Liver (tissue), 9 donors: ENCODE results near the gene RFC2. TPM values are rescaled to one million over a fixed set of nuclear protein-coding genes. Genes with fewer than 3 reads are reported as not detected.
A peak's percentile ranks its signal among the peaks of the same experiment; 100 is the strongest.

Experiments used
- DNase-seq: peaks from one replicate; pipeline ENCODE4 v3.0.0-alpha.2; 2017; ENCODE audit warnings: low spot score
- H3K27ac ChIP-seq, 2 donors: one replicate each; pipeline ENCODE4 v1.7.0; 2013; ENCODE audit warnings: inconsistent platforms in 2 of 2, low read length in 2 of 2, control low read depth in 1 of 2, low read depth in 1 of 2, mild to moderate bottlenecking in 1 of 2
- H3K27me3 ChIP-seq, 4 donors: one replicate each; pipeline versions ENCODE4 v1.6.1 to v1.7.0; 2013; ENCODE audit warnings: low read length in 3 of 4, inconsistent platforms in 1 of 4, mild to moderate bottlenecking in 1 of 4, moderate library complexity in 1 of 4; ENCODE audit not compliant: control insufficient read depth in 4 of 4, insufficient read depth in 4 of 4
- H3K36me3 ChIP-seq, 4 donors: one replicate each; pipeline versions ENCODE4 v1.6.1 to v1.7.0; 2013; ENCODE audit warnings: low read length in 3 of 4, mild to moderate bottlenecking in 3 of 4, low read depth in 1 of 4, moderate library complexity in 1 of 4; ENCODE audit not compliant: control insufficient read depth in 4 of 4, insufficient read depth in 3 of 4
- H3K4me1 ChIP-seq, 4 donors: one replicate each; pipeline versions ENCODE4 v1.6.1 to v1.7.0; 2013; ENCODE audit warnings: low read length in 3 of 4, mild to moderate bottlenecking in 3 of 4, moderate library complexity in 1 of 4; ENCODE audit not compliant: control insufficient read depth in 4 of 4, insufficient read depth in 4 of 4
- H3K4me3 ChIP-seq, 3 donors: one replicate each; pipeline versions ENCODE4 v1.6.1 to v1.7.0; 2013; ENCODE audit warnings: low read length in 3 of 3, control low read depth in 1 of 3, low read depth in 1 of 3, mild to moderate bottlenecking in 1 of 3
- H3K9ac ChIP-seq, 2 donors: one replicate each; pipeline ENCODE4 v1.7.0; 2013; ENCODE audit warnings: low read length in 2 of 2, mild to moderate bottlenecking in 2 of 2, moderate library complexity in 2 of 2, control low read depth in 1 of 2, low read depth in 1 of 2
- H3K9me3 ChIP-seq, 4 donors: one replicate each; pipeline versions ENCODE4 v1.6.1 to v1.7.0; 2013; ENCODE audit warnings: low read length in 3 of 4; ENCODE audit not compliant: control insufficient read depth in 4 of 4
- EGR1 ChIP-seq, 2 donors: IDR thresholded peaks; 2 replicates each; pipeline ENCODE4 v1.6.1; 2016 to 2018; ENCODE audit warnings: antibody characterized with exemption in 2 of 2, low read depth in 2 of 2
- FOXA1 ChIP-seq: IDR thresholded peaks from 2 replicates; pipeline ENCODE4 v1.6.1; 2016; ENCODE audit warnings: antibody characterized with exemption
- GABPA ChIP-seq, 2 donors: IDR thresholded peaks in 1 of 2; conservative IDR thresholded peaks in 1 of 2; 2 replicates each; pipeline ENCODE4 v1.6.1; 2016; ENCODE audit warnings: antibody characterized with exemption in 2 of 2, mild to moderate bottlenecking in 1 of 2, moderate library complexity in 1 of 2
- HNF4A ChIP-seq, 2 donors: conservative IDR thresholded peaks; 2 replicates each; pipeline ENCODE4 v1.6.1; 2016; ENCODE audit warnings: antibody characterized with exemption in 2 of 2, mild to moderate bottlenecking in 2 of 2
- HNF4G ChIP-seq: IDR thresholded peaks from 2 replicates; pipeline ENCODE4 v1.6.1; 2016; ENCODE audit warnings: antibody characterized with exemption
- JUND ChIP-seq, 2 donors: IDR thresholded peaks; 2 replicates each; pipeline ENCODE4 v1.6.1; 2016; ENCODE audit warnings: antibody characterized with exemption in 2 of 2
- RAD21 ChIP-seq, 2 donors: IDR thresholded peaks; 2 replicates each; pipeline ENCODE4 v1.6.1; 2016; ENCODE audit warnings: antibody characterized with exemption in 2 of 2, mild to moderate bottlenecking in 2 of 2
- REST ChIP-seq: IDR thresholded peaks from 2 replicates; pipeline ENCODE4 v1.6.1; 2016; ENCODE audit warnings: antibody characterized with exemption, mild to moderate bottlenecking
- RXRA ChIP-seq, 2 donors: IDR thresholded peaks; 2 replicates each; pipeline ENCODE4 v1.6.1; 2017 to 2018; ENCODE audit warnings: antibody characterized with exemption in 2 of 2, mild to moderate bottlenecking in 1 of 2
- SP1 ChIP-seq: IDR thresholded peaks from 2 replicates; pipeline ENCODE4 v1.6.1; 2018; ENCODE audit warnings: antibody characterized with exemption, mild to moderate bottlenecking
- WGBS: extraction: QIAGEN DNeasy Blood & Tissue Kit; methylation state at CpG from one replicate; pipeline ENCODE4 v1.1.7; 2013; 5-methylcytosine and 5-hydroxymethylcytosine counted together
- polyA plus RNA-seq, 2 donors: library from polyadenylated mRNA; stranded (reverse) in 1 of 2; unstranded in 1 of 2; fragments of 200-250 nt in 1 of 2; fragments of >200 nt in 1 of 2; fragmentation: Nextera tagmentation in 1 of 2; extraction: Ambion mirVana in 1 of 2; gene quantifications; one replicate each; pipeline versions ENCODE4 v1.2.1 to v1.2.3, GENCODE V29; 2013 to 2015
- total RNA-seq, 2 donors: library from RNA; depleted of rRNA; stranded (reverse); fragments of >200 nt; gene quantifications; one replicate each; pipeline ENCODE4 v1.2.3, GENCODE V29; 2014
- TF ChIP-seq, protein P1 (sequence below): IDR thresholded peaks from 2 replicates; pipeline ENCODE4 v1.6.1; 2016; ENCODE audit warnings: antibody characterized with exemption
- TF ChIP-seq, protein P2 (sequence below): fragments of 150-350 bp; IDR thresholded peaks from 2 replicates; pipeline ENCODE4 v1.5.1; 2017; ENCODE audit warnings: improper control_type of control experiment, low read depth, low read length; ENCODE audit not compliant: missing input control
- donor health status: healthy.
- donor health status: healthy.
- donor health status: healthy.
- donor health status: healthy.
- donor health status: healthy.

Gene RFC2
- total and polyA plus RNA-seq, 4 donors, result 12.8 to 23.8 (median 14.8) TPM

DNA sequence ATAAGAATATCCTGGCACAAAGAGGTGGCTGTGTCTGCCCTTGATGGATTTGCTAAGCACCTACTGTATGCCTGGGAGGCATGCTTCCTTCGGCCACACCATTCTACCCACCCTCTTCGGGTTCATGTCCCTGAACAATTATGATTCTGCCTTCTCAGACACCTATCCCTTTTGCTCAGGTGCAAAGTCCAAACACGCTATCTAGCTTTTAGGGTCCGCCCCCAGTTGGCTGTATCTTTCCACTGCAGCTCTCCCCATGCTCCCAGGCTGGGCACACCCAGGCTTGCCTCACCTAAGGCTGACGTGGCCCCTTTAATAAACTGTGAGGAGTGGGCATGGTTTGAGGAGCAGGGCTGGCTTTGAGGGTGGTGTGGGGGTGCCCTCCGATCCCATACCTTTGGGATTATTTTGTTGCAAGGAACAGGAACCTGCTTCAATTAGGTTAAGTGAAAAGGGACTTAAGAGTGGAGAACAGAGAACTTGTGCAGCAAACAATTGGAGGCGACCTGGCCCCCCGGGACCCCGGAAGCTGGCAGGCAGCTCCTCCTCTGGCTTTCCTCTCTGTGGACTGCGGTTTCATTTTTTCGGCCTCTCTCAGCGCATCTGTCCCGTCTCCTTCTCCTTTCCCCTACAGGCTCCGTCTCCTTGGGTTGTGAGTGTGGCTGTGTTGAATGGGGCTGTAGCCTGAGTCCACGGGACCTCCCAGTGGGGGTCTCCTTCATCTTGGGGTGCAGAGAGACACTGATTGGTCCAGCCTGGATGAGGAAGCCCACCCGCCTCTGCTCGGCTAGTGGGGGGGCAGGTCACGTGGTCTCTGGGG, 38.8 kb upstream of the RFC2 start:
- peak; percentile 40 to 48 for TF ChIP-seq RXRA (IDR thresholded peaks at IDR 0.05)
- TF ChIP-seq FOXA1, result no peak
- no peak for TF ChIP-seq JUND (IDR thresholded peaks at IDR 0.05)
- no peak for TF ChIP-seq GABPA (IDR thresholded peaks at IDR 0.05 in 1 of 2, conservative IDR thresholded peaks at IDR 0.05 in 1 of 2)
- TF ChIP-seq HNF4A (conservative IDR thresholded peaks at IDR 0.05), result peak; percentile 85 to 95
- peak; percentile 96 for TF ChIP-seq SP1
- TF ChIP-seq RAD21 (IDR thresholded peaks at IDR 0.05), result peak; percentile 32 to 57
- TF ChIP-seq, protein P1, sequence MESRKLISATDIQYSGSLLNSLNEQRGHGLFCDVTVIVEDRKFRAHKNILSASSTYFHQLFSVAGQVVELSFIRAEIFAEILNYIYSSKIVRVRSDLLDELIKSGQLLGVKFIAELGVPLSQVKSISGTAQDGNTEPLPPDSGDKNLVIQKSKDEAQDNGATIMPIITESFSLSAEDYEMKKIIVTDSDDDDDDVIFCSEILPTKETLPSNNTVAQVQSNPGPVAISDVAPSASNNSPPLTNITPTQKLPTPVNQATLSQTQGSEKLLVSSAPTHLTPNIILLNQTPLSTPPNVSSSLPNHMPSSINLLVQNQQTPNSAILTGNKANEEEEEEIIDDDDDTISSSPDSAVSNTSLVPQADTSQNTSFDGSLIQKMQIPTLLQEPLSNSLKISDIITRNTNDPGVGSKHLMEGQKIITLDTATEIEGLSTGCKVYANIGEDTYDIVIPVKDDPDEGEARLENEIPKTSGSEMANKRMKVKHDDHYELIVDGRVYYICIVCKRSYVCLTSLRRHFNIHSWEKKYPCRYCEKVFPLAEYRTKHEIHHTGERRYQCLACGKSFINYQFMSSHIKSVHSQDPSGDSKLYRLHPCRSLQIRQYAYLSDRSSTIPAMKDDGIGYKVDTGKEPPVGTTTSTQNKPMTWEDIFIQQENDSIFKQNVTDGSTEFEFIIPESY, result no peak
- TF ChIP-seq, protein P2, sequence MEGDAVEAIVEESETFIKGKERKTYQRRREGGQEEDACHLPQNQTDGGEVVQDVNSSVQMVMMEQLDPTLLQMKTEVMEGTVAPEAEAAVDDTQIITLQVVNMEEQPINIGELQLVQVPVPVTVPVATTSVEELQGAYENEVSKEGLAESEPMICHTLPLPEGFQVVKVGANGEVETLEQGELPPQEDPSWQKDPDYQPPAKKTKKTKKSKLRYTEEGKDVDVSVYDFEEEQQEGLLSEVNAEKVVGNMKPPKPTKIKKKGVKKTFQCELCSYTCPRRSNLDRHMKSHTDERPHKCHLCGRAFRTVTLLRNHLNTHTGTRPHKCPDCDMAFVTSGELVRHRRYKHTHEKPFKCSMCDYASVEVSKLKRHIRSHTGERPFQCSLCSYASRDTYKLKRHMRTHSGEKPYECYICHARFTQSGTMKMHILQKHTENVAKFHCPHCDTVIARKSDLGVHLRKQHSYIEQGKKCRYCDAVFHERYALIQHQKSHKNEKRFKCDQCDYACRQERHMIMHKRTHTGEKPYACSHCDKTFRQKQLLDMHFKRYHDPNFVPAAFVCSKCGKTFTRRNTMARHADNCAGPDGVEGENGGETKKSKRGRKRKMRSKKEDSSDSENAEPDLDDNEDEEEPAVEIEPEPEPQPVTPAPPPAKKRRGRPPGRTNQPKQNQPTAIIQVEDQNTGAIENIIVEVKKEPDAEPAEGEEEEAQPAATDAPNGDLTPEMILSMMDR, result no peak
- TF ChIP-seq REST, result no peak
- peak; percentile 89 for TF ChIP-seq HNF4G
- Histone ChIP-seq H3K9me3 (no peaks in the 10 kb centered on the region), H3K4me3 (no peak overlapping the region), H3K36me3 (no peaks in the 10 kb centered on the region), H3K27ac (no peak overlapping the region), H3K9ac (no peak overlapping the region), H3K27me3 (no peaks in the 10 kb centered on the region), H3K4me1 (peaks cover 8 to 26% (median 12%) of the 10 kb centered on the region in 4 donors)
- DNase-seq, result no peak
- WGBS, result 60% methylated on average over 18 of the region's 18 CpGs

- Histone ChIP-seq H3K4me3 (no peak overlapping the region), H3K4me1 (peaks cover 8 to 26% (median 12%) of the 10 kb centered on the region in 4 donors), H3K27me3 (no peaks in the 10 kb centered on the region), H3K9ac (no peak overlapping the region), H3K27ac (no peak overlapping the region), H3K36me3 (no peaks in the 10 kb centered on the region), H3K9me3 (no peaks in the 10 kb centered on the region)
- no peak for DNase-seq
- WGBS, result 84% methylated on average over 5 of the region's 5 CpGs
- TF ChIP-seq JUND (IDR thresholded peaks at IDR 0.05) (no peak), RAD21 (IDR thresholded peaks at IDR 0.05) (no peak), RXRA (IDR thresholded peaks at IDR 0.05) (no peak), EGR1 (IDR thresholded peaks at IDR 0.05; ENCODE audit: low read depth in 2 of 2) (no peak)
Measured at GRCh38 chr7:74291535-74291934, 37.3 kb upstream of the RFC2 start.
